ENCODE results near the gene CELSR1. TPM values are rescaled to one million over a fixed set of nuclear protein-coding genes. Genes with fewer than 3 reads are reported as not detected.

CELSR1 gene
- total and polyA plus RNA-seq, 7 donors = 0.09 to 0.39 (median 0.18) TPM

GRCh38 chr22:46380581-46380980 lies 156.8 kb downstream of the CELSR1 start:
- 88 to 91% (median 90%) methylated on average over 17 of the region's 17 CpGs for WGBS, 3 donors
- Histone ChIP-seq H3K27ac (no peak overlapping the region), H3K4me3 (no peak overlapping the region), H3K4me1 (no peaks in the 10 kb centered on the region), H3K27me3 (ENCODE audit: insufficient read depth in 3 of 3, low read length in 2 of 3) (peaks cover 0 to 6% (median 0%) of the 10 kb centered on the region in 3 donors), H3K36me3 (ENCODE audit: insufficient read depth in 1 of 2, low read depth in 1 of 2) (no peaks in the 10 kb centered on the region), H3K9me3 (no peaks in the 10 kb centered on the region)
- ATAC-seq (no peak), DNase-seq (no peak)
- intact Hi-C loops (cut with DNase I) = no loop called here
- no peak for TF ChIP-seq CTCF (IDR thresholded peaks at IDR 0.05)

GRCh38 chr22:46380069-46380468 lies 157.4 kb downstream of the CELSR1 start:
- Histone ChIP-seq H3K27ac (no peak overlapping the region), H3K9me3 (no peaks in the 10 kb centered on the region), H3K4me1 (no peaks in the 10 kb centered on the region), H3K27me3 (ENCODE audit: insufficient read depth in 3 of 3, low read length in 2 of 3) (peaks cover 0 to 6% (median 0%) of the 10 kb centered on the region in 3 donors), H3K36me3 (ENCODE audit: insufficient read depth in 1 of 2, low read depth in 1 of 2) (no peaks in the 10 kb centered on the region), H3K4me3 (no peak overlapping the region)
- ATAC-seq = no peak
- intact Hi-C loops (cut with DNase I) = no loop called here
- no peak for DNase-seq
- 77 to 83% (median 80%) methylated on average over 19 of the region's 19 CpGs for WGBS, 3 donors
- TF ChIP-seq CTCF (IDR thresholded peaks at IDR 0.05) = no peak

- Histone ChIP-seq H3K4me3 (no peak overlapping the region), H3K27me3 (ENCODE audit: insufficient read depth in 3 of 3, low read length in 2 of 3) (peaks cover 0 to 6% (median 0%) of the 10 kb centered on the region in 3 donors), H3K4me1 (no peaks in the 10 kb centered on the region), H3K9me3 (no peaks in the 10 kb centered on the region), H3K27ac (no peak overlapping the region), H3K36me3 (ENCODE audit: insufficient read depth in 1 of 2, low read depth in 1 of 2) (no peaks in the 10 kb centered on the region)
- WGBS, 3 donors = 67 to 81% (median 79%) methylated on average over 29 of the region's 29 CpGs
- no peak for DNase-seq
- no peak for TF ChIP-seq CTCF (IDR thresholded peaks at IDR 0.05)
- intact Hi-C loops (cut with DNase I) = no loop called here
- ATAC-seq = no peak
Measured at GRCh38 chr22:46379066-46379930, 158.1 kb downstream of the CELSR1 start.

- ATAC-seq (no peak), DNase-seq (no peak)
- no peak for TF ChIP-seq CTCF (IDR thresholded peaks at IDR 0.05)
- Histone ChIP-seq H3K4me1 (no peaks in the 10 kb centered on the region), H3K36me3 (ENCODE audit: insufficient read depth in 1 of 2, low read depth in 1 of 2) (no peaks in the 10 kb centered on the region), H3K4me3 (no peak overlapping the region), H3K9me3 (no peaks in the 10 kb centered on the region), H3K27me3 (ENCODE audit: insufficient read depth in 3 of 3, low read length in 2 of 3) (peaks cover 0 to 6% (median 0%) of the 10 kb centered on the region in 3 donors), H3K27ac (peak overlapping the region; percentile 58)
- 57 to 64% (median 59%) methylated on average over 21 to 22 of the region's 22 CpGs for WGBS, 3 donors
- intact Hi-C loops (cut with DNase I) = no loop called here
Measured at GRCh38 chr22:46378426-46379065, 158.9 kb downstream of the CELSR1 start.
